Activated CD8-positive, alpha-beta memory T cell treated with anti-CD3 and anti-CD28 coated beads, Interleukin-2, amount 50 U/mL, for 1 hour (primary cell): ENCODE results near the gene ALDH2.
A peak's percentile ranks its signal among the peaks of the same experiment; 100 is the strongest.
"Not testable (repeated sequence)": the region's sequence is repeated elsewhere in the genome, so short reads cannot be mapped to it uniquely, and the experiment has no call there.

ENCODE experiments used
- DNase-seq: peaks from one replicate; pipeline ENCODE4 v3.0.0-alpha.2; 2020; ENCODE audit errors: extremely low read depth

ALDH2 gene

DNA sequence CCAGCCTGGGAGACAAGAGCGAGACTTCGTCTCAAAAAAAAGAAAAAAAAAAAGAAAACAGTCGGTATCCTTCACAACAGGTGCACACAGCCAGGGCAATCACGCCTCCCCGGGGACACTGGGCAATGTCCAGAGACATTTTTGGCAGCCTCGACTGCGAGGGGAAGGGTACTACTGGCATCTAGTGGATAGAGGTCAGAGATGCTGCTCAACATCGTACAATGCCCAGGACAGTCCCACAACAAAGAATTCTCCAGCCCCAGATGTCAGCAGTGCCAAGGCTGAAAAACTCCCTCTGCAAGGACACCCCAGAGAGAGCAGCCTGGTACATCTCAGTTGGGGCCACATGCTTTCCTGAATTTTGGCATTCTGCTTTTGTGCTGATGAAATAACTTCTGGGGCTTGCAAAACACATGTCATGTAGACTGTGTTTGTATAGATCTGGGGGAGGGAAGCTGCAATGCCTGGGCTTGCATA lies 21.5 kb downstream of the ALDH2 start:
- DNase-seq, result no peak

DNA sequence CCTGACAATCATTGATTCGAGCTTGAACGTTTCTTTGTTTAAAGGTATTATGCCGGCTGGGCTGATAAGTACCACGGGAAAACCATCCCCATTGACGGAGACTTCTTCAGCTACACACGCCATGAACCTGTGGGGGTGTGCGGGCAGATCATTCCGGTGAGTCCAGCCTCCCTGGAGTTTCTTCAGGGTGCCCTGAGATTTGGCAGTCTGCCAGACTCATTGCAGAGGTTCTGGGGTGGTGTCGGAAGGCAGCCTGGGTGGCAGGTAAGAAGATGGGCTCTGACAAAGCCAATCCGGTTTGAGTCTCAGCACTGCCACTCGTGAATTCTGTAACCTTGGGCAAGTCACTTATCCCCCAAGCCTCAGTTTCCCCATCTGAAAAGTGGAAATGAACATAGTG lies 23.0 kb downstream of the ALDH2 start:
- no peak for DNase-seq

DNA sequence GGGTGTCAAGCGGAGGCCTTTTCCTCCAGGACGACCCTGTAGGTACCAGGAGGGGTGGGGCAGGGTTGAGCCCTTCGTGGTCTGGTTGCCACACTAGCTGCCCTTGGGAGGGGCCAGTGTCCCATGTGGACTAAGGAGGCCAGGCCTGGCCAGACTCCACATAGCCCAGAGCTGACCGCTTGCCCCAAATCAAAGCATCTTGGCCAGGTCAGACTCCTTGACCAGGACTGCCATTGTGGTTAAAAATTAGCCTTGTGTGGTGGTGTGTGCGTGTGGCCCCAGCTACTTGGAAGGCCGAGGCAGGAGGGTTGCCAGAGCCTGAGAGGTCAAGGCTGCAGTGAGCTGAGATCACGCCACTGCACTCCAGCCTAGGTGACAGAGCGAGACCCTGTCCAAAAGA lies 24.8 kb downstream of the ALDH2 start:
- no peak for DNase-seq

DNA sequence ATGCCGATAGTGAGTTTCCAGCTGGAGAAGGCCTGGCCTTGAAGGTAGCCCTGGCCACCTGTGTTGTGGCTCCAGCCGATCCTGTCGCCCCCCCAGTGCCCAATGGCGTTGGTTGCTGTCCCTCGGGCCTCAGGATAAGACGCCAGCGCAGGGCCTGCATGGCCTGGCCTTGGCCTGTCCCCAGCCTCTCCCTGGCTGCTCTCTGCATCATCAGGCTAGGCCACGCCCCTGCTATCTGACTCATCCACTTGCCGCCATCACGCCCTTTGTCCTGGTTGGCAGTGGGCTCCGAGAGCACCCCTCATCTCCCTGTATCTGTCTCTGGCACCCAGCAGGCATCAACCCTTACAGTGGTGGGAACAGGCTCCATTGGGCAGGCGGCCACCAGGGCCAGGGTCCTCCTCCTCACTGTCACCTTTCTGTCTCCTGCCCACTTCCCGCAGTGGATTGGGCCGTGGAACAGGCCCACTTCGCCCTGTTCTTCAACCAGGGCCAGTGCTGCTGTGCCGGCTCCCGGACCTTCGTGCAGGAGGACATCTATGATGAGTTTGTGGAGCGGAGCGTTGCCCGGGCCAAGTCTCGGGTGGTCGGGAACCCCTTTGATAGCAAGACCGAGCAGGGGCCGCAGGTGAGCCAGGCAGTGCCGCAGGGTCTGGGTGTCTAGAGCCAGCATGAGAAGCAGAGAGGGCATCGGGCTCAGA lies 25.6 kb downstream of the ALDH2 start:
- DNase-seq, result no peak

DNA sequence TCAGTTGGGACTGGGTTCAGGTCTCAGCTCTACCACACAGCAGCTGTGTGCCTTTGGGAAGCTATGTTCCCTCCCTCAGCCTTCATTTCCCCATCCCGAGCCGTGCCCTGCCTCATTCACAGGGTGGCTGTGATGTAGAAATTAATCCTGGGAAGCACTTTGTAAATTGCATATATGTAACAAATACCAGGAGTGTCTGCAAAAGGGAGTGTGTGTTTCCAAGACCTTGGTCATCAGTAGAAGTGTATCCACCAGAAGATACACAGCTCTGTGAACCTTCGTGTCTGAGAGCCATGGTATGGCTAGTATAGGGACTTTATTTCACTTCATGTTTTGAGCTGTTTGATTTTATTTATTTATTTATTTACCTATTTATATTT lies 26.1 kb downstream of the ALDH2 start:
- DNase-seq, result no peak

DNA sequence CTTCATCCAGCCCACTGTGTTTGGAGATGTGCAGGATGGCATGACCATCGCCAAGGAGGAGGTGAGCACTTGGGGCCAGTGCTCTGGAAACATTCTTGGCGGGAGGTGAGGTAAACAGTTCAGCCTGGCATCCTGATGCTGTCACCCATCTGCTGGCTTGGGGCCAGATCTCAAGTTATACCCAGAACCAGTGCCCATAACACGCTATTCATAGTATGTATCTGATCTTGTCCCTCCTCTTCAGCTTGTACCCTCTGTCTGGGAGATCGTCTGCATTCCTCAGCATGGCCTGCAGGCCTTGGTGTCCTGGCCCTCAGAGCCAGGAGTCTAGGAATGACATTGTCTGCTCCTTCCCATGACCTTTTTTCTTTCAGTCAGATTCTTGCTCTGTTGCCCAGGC lies 31.4 kb downstream of the ALDH2 start:
- no peak for DNase-seq

DNA sequence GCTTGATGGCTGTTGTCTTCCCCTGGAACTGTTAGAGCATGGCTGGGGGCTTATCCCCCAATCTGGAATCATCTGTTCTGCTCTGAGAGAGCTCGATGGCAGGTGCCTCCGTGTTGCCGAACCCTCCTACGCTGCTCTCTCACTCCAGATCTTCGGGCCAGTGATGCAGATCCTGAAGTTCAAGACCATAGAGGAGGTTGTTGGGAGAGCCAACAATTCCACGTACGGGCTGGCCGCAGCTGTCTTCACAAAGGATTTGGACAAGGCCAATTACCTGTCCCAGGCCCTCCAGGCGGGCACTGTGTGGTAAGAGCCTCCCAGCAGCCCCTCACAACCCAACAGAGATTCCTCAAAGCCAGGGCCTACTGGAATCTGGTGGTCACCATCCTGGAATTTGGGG lies 33.0 kb downstream of the ALDH2 start:
- DNase-seq, result no peak

DNA sequence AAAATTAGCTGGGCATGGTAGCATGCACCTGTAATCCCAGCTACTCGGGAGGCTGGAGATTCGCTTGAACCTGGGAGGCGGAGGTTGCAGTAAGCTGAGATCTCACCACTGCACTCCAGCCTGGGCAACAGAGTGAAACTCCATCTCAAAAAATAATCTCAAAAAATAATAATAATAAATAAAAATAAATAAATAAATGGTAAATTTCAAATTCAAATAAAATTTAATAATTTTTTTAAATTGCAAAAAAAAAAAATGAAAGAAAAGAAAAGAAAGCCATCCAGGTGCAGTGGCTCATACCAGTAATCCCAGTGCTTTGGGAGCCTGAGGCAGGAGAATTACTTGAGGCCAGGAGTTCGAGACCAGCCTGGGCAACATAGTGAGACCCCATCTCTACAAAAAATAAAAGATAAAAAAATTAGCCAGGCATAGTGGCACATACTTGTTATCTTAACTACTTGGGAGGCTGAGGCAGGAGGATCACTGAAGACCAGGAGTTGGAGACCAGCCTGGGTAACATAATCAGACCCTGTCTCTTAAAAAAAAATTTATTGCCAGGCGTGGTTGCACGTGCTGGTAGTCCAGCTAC lies 36.4 kb downstream of the ALDH2 start:
- DNase-seq, result no peak

DNA sequence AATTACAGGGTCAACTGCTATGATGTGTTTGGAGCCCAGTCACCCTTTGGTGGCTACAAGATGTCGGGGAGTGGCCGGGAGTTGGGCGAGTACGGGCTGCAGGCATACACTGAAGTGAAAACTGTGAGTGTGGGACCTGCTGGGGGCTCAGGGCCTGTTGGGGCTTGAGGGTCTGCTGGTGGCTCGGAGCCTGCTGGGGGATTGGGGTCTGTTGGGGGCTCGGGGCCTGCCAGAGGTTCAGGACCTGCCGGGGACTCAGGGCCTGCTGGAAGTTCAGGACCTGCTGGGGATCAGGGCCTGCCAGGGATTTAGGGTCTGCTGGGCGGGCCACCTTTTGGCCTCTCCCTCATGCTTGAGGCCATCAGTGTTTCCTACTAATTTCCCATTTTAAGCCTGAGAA lies 37.1 kb downstream of the ALDH2 start:
- no peak for DNase-seq

DNA sequence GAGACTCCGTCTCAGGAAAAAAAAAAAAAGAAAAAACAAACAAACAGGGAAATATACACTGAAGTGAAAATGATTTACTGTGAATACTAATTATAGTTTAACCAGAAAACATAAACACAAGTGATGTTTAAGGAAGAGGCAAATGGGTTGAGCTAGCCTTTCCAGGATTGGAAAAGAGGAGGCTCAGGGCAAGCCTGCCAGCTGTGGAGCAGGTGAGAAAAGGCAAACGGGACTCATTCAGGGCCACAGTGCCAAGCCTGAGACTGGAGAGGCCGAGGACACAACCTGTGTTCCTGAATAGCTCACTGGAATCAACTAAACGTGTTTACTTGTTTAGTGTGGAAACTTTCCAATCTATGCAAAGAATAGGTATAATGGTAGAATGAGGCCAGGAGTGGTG lies 39.6 kb downstream of the ALDH2 start:
- DNase-seq, result no peak

DNA sequence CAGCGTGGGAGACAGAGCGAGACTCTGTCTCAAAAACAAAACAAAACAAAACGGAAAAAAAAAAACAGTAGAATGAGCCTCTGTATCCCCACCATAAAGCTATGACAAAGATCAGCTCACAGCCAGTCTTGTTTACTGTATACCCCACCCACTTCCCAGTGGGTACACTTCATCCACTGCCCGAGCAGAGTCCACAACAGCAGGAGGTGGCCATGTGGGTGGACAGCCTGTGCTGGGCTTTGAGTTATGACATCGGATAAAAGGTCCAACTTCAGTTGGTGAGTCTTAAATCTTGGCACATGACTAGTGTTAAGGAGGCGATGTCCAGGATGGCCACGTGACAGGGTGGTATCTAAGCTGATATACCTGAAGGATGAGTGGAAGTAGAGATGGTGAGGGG lies 40.5 kb downstream of the ALDH2 start:
- no peak for DNase-seq

DNA sequence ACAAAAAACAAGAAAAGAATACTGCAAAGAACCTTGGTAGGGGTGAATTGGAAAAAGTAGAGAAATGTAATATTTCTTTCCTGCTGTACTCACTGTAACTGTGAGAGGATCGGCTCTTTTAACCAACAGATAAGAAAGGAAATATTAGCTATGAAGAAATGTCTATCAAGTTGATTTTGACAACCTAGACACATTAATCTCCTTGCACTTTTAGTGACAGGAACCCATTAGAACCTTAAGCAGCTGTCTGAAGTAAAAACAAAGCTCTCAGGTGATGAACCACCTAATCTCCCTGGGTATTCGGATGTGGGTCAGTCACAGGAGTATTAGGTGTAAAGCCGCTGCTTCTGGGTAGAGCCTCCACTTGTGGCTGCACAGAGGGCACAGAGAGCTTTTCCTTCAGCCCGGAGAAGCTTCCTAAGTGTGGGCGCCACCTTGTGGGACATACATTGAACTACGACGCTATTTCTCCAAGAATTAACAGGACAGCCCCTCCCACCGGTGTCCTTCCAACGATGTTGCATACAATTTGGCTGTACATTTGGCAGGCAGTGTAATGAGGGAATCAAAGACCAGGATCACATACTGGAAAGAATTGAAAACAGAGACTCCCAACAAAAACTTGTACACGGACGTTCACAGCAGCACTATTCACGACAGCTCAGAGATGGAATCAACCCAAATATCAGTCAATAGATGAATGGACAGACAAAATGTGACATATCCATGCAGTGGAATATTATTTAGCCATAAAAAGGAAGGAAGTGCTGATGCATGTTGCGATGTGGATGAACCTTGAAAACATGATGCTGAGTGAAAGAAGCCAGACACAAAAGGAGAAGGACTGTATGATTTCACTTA lies 46.4 kb downstream of the ALDH2 start:
- DNase-seq, result peak; percentile 12

DNA sequence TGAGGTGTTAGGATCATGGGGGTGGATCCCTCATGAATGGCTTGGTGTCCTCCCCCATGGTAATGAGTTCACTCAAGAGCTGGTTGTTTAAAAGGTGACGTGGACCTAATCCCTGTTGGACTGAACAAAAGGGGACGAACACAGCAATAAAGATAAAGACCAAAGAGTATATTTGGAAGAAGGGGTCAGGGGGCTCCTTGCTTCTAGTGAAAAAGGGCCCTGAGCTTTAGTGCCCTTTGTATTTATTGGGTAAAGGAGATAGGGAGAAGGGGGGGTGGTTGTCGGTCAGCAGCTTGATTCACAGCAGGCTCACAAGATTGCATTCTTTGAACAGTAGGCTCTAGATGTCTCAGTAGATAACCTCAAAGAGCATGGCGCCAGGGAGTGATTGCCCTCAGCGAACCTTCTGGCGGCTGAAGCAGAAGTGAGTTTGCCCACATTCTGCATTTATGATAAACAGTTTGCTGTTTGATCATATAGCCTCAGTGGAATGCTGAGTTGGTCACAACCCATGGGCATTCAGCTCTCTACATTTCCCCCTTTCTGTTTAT lies 49.4 kb downstream of the ALDH2 start:
- no peak for DNase-seq

DNA sequence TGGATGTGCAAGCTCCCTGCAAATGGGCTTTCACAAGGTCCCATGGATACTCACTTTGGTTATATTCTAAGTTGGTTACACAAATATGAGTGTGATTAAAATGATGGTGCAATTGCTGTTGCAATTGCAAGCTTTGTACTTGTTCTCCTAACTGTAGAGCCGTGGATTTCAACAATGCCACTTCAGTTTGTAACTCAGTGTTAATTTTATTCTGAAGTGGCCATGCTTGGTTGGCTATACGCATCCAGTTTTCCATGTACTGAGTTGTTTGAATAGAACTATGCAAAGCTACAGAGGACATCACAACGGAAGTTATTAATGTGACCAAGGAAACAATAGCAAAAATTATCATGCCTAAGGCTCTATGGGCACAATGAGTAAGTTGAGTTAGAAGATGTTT lies 50.2 kb downstream of the ALDH2 start:
- not testable (repeated sequence) for DNase-seq

DNA sequence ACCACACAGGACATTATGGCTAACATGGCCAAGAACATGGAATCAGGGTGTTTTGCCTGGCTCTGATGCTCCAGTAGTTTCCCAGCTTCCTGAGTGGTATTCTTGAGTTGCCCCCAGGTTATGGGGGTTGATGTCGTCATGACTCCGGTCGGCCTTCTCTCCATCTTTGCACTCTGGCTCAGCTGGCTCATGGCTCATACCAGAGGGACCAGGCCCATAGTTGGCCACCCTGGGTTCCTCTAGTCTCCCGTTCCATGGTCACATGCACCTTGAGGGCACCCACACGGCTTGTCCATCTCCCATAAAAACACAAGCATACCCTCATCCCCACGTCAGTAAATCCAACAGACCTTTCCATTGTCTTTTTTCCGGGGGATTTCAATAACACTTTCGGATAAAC lies 51.6 kb downstream of the ALDH2 start:
- DNase-seq, result no peak

DNA sequence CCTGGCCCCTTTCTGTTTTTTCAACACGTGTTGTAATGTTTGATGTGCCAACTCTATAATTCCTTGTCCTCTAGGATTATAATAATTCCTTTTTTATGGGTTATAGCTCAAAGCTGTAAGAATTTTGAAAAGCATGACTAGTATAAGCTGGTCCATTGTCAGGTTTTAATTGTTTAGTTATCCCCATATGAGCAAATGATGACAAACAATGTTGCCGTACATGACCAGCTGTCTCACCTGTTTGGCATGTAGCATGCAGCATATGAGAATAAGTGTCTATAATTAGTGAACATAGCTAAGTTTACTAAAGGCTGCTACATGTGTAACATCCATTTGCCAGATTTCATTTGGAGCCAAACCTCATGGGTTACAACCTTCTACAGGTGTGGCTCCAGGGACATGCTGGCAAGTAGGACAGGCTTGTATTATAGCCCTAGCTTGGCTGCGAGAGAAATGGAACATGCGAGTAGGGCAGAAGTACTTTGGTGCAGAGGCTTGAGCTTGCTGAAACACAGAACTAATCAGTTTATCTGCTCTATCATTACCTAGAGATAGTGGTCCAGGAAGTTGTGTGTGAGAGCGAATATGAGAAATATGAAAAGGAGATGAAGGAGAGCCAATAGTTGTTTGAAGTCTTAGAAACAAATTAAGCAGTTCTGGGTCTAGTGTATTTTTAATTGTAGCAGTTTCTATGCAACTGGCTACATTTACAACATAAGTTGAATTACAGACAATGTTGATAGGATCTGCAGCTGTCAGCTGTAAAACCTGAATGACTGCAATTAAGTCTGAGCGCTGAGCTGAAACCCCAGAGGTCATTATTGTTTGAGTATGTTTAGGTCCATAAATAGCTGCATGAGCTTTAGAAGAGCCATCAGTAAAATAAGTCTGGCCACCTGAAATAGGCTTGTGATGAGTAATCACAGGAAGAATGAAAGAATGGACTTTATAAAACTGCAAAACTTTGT lies 52.7 kb downstream of the ALDH2 start:
- DNase-seq, result no peak

DNA sequence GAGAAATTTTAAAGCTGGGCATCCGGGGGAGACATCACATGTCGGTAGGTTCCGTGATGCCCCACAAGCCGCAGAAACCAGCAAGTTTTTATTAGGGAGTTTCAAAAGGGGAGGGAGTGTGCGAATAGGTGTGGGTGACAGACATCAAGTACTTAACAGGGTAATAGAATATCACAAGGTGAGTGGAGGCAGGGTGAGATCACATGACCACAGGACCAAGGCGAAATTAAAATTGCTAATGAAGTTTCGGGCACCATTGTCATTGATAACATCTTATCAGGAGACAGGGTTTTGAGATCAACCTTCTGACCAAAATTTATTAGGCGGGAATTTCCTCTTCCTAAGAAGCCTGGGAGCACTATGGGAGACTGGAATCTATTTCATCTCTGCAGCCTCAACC lies 54.1 kb downstream of the ALDH2 start:
- not testable (repeated sequence) for DNase-seq

DNA sequence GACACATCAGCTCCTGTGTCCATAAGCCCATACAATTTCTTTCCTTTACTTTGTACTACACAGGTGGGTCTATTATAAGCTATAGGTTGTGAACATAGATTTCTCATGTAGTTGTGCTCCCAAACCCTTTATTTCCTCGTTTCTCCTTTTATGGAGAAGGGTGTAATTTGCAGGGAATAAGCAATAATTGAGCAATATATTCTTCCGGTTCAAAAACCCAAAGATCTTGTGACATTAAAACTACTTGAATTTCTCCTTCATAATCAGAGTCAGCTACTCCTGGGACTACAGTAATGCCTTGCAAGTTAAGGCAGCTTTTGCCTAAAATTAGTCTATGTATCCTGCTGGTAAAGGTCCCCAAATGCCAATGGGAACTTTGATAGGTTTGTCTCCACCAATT lies 56.2 kb downstream of the ALDH2 start:
- no peak for DNase-seq

DNA sequence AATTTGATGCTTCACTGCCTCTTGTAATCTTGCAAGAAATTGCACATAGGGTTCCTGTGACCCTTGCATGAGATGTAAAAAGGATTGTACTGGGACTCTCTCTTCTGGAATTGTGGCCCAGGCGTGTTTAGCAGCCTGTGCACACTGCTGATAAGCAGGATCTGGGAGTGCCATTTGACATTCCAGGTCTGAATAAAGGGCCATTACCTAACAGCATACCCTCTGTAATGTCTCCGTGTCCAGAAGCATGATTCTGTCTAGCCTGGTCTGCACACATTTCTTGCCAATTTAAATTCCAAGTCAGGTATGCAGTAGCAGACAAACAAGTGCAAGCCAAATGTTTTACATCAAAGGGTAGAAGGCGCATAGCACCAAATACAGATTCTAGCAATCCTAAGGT lies 57.2 kb downstream of the ALDH2 start:
- no peak for DNase-seq

DNA sequence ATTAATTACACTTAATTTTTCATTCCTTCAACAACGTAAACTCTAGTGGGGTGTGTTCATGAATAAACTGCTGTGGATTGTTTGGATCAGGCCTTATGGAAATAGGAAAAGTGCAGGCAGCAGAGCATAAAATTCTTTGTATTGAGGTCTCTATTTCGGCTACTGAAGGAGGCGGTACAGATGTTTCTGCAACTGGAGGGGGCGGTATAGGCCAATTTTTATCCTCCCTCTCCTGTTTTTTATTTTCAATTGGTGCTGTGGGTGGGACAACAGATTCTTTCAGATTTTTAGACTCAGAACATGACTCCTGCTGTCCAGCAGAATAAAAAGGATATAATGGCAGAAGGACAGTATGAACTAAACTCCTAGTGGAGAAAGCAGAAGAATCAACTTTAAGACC lies 57.6 kb downstream of the ALDH2 start:
- not testable (repeated sequence) for DNase-seq

DNA sequence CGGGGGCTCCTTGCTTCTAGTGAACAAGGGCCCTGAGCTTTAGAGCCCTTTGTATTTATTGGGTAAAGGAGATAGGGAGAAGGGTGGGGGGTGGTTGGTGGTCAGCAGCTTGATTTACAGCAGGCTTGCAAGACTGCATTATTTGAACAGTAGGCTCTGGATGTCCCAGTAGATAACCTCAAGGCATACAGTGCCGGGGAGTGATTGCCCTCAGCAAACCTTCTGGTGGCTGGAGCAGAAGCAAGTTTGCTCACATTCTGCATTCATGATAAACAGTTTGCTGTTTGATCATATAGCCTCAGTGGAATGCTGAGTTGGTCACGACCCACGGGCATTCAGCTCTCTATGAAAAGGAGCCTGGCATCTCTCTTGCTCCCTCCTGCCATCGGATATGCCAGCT lies 58.8 kb downstream of the ALDH2 start:
- no peak for DNase-seq
